Uterus (tissue), 4 donors: Measurements from ENCODE around the gene RCBTB1. TPM values are rescaled to one million over a fixed set of nuclear protein-coding genes. Genes with fewer than 3 reads are reported as not detected.
A peak's percentile ranks its signal among the peaks of the same experiment; 100 is the strongest.
"Not testable (repeated sequence)": the region's sequence is repeated elsewhere in the genome, so short reads cannot be mapped to it uniquely, and the experiment has no call there.

Source experiments
- DNase-seq, 2 donors: peaks; one replicate each; pipeline ENCODE4 v3.0.0-alpha.2; 2019 to 2020
- H3K27ac ChIP-seq, 2 donors: fragments of 200-600 bp; sonication (generic); 1 replicate in 1 of 2; 2 replicates in 1 of 2; pipeline ENCODE4 v1.5.1; 2016 to 2018
- H3K27me3 ChIP-seq, 2 donors: fragments of 200-600 bp; sonication (generic); one replicate each; pipeline ENCODE4 v1.5.1; 2018 to 2019; ENCODE audit warnings: control low read depth in 1 of 2
- H3K36me3 ChIP-seq, 2 donors: fragments of 200-600 bp; sonication (generic); one replicate each; pipeline ENCODE4 v1.5.1; 2019; ENCODE audit warnings: control low read depth in 1 of 2
- H3K4me1 ChIP-seq, 2 donors: fragments of 200-600 bp; sonication (generic); one replicate each; pipeline ENCODE4 v1.5.1; 2018 to 2019; ENCODE audit warnings: control low read depth in 1 of 2
- H3K4me3 ChIP-seq, 2 donors: fragments of 200-600 bp; sonication (generic); 1 replicate in 1 of 2; 2 replicates in 1 of 2; pipeline ENCODE4 v1.5.1; 2018 to 2019; ENCODE audit warnings: mild to moderate bottlenecking in 1 of 2
- H3K9me3 ChIP-seq, 2 donors: fragments of 200-600 bp; sonication (generic); one replicate each; pipeline ENCODE4 v1.5.1; 2019; ENCODE audit warnings: control low read depth in 1 of 2
- POLR2A ChIP-seq, 2 donors: fragments of 450-650 bp; IDR thresholded peaks; one replicate each; pipeline ENCODE4 v1.6.1; 2016; ENCODE audit warnings: antibody characterized with exemption in 2 of 2, mild to moderate bottlenecking in 1 of 2, moderate library complexity in 1 of 2
- intact Hi-C: fragments of 100-400 bp; cut with DNase I; formaldehyde crosslinking; loops from one replicate; pipeline ENCODE4 v1.15.1; 2023; ENCODE audit warnings: low total_unique reads
- total RNA-seq, 4 donors: library from RNA; depleted of rRNA in 3 of 4; stranded (reverse); fragments of >200 nt in 3 of 4; gene quantifications; one replicate each; pipeline versions ENCODE4 v1.1.0 to v1.2.4, GENCODE V29; 2014 to 2023
- TF ChIP-seq, protein P1 (sequence below), 4 experiments: fragments of 200-600 bp in 2 of 4; fragments of 450-650 bp in 2 of 4; sonication (generic) in 2 of 4; IDR thresholded peaks; one replicate each; pipeline ENCODE4 v1.5.1; 2016 to 2019; ENCODE audit warnings: antibody characterized with exemption in 4 of 4, mild to moderate bottlenecking in 2 of 4, moderate library complexity in 1 of 4
- donor health status: DM: yes; HTN: yes; CAD: no.

The RCBTB1 gene
- total RNA-seq, 4 donors from 2014 or later, result 4.4 to 24.6 (median 19.1) TPM

GRCh38 chr13:49503951-49504350 is 81.4 kb downstream of the RCBTB1 start:
- H3K4me3 ChIP-seq, result no peak overlapping the region

DNA sequence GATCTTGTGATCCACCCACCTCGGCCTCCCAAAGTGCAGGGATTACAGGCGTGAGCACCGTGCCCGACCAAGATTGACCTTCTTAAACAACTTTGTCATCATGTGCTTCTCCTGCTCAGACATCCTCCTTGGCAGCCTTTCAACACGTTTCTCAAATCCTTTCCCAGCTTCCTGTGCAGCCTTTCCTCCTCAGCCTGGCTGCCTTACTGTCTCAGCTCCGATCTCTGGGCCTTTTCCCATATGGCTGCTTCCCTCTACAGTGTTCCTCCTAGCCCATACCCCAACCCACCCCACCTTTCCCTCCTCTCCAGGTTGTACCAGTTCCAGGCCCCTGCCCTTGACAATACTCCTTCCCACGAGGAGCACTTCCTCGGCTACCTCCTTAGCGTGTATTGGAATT is 82.4 kb downstream of the RCBTB1 start:
- Histone ChIP-seq H3K4me1 (no peaks in the 10 kb centered on the region), H3K9me3 (no peaks in the 10 kb centered on the region), H3K4me3 (no peak overlapping the region), H3K27me3 (no peaks in the 10 kb centered on the region), H3K36me3 (no peaks in the 10 kb centered on the region), H3K27ac (no peak overlapping the region)
- intact Hi-C loops, result no loop called here
- TF ChIP-seq, protein P1, sequence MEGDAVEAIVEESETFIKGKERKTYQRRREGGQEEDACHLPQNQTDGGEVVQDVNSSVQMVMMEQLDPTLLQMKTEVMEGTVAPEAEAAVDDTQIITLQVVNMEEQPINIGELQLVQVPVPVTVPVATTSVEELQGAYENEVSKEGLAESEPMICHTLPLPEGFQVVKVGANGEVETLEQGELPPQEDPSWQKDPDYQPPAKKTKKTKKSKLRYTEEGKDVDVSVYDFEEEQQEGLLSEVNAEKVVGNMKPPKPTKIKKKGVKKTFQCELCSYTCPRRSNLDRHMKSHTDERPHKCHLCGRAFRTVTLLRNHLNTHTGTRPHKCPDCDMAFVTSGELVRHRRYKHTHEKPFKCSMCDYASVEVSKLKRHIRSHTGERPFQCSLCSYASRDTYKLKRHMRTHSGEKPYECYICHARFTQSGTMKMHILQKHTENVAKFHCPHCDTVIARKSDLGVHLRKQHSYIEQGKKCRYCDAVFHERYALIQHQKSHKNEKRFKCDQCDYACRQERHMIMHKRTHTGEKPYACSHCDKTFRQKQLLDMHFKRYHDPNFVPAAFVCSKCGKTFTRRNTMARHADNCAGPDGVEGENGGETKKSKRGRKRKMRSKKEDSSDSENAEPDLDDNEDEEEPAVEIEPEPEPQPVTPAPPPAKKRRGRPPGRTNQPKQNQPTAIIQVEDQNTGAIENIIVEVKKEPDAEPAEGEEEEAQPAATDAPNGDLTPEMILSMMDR (IDR thresholded peaks at IDR 0.05), result no peak
- TF ChIP-seq POLR2A (IDR thresholded peaks at IDR 0.05), result no peak
- peak; percentile 27 to 31 for DNase-seq

More at GRCh38 chr13:49503951-49504350, 81.4 kb downstream of the RCBTB1 start:
- Histone ChIP-seq H3K36me3 (no peaks in the 10 kb centered on the region), H3K4me1 (no peaks in the 10 kb centered on the region), H3K27ac (no peak overlapping the region), H3K27me3 (no peaks in the 10 kb centered on the region), H3K9me3 (no peaks in the 10 kb centered on the region)
- no peak for TF ChIP-seq POLR2A (IDR thresholded peaks at IDR 0.05)
- TF ChIP-seq, protein P1 (IDR thresholded peaks at IDR 0.05), result no peak
- intact Hi-C loops, result no loop called here
- no peak for DNase-seq

GRCh38 chr13:49499889-49500660 is 85.3 kb downstream of the RCBTB1 start:
- H3K36me3 ChIP-seq, result no peaks in the 10 kb centered on the region
- intact Hi-C loops, result no loop called here
- no peaks in the 10 kb centered on the region for H3K9me3 ChIP-seq
- H3K4me3 ChIP-seq, result no peak overlapping the region
- no peak for DNase-seq
- H3K4me1 ChIP-seq, result no peaks in the 10 kb centered on the region
- H3K27ac ChIP-seq, result peak overlapping the region in 1 of 2 donors; percentile 15
- H3K27me3 ChIP-seq, result no peaks in the 10 kb centered on the region
- TF ChIP-seq, protein P1 (IDR thresholded peaks at IDR 0.05), result no peak
- TF ChIP-seq POLR2A (IDR thresholded peaks at IDR 0.05), result no peak

- no peaks in the 10 kb centered on the region for H3K36me3 ChIP-seq
- intact Hi-C loops, result no loop called here
- peak overlapping the region in 1 of 2 donors; percentile 6 for H3K27ac ChIP-seq
- TF ChIP-seq POLR2A (IDR thresholded peaks at IDR 0.05), result no peak
- TF ChIP-seq, protein P1 (IDR thresholded peaks at IDR 0.05), result no peak
- no peak overlapping the region for H3K4me3 ChIP-seq
- H3K4me1 ChIP-seq, result no peaks in the 10 kb centered on the region
- no peaks in the 10 kb centered on the region for H3K27me3 ChIP-seq
- no peaks in the 10 kb centered on the region for H3K9me3 ChIP-seq
- no peak for DNase-seq
Observed at GRCh38 chr13:49498206-49498605, 87.2 kb downstream of the RCBTB1 start.

- no peak for DNase-seq
- H3K36me3 ChIP-seq, result no peaks in the 10 kb centered on the region
- H3K27me3 ChIP-seq, result no peaks in the 10 kb centered on the region
- TF ChIP-seq, protein P1 (IDR thresholded peaks at IDR 0.05), result no peak
- no peak for TF ChIP-seq POLR2A (IDR thresholded peaks at IDR 0.05)
- no peaks in the 10 kb centered on the region for H3K9me3 ChIP-seq
- no peaks in the 10 kb centered on the region for H3K4me1 ChIP-seq
- H3K27ac ChIP-seq, result peak overlapping the region; percentile 94
- intact Hi-C loops, result no loop called here
- no peak overlapping the region for H3K4me3 ChIP-seq
Observed at GRCh38 chr13:49497272-49497671, 88.1 kb downstream of the RCBTB1 start.

DNA sequence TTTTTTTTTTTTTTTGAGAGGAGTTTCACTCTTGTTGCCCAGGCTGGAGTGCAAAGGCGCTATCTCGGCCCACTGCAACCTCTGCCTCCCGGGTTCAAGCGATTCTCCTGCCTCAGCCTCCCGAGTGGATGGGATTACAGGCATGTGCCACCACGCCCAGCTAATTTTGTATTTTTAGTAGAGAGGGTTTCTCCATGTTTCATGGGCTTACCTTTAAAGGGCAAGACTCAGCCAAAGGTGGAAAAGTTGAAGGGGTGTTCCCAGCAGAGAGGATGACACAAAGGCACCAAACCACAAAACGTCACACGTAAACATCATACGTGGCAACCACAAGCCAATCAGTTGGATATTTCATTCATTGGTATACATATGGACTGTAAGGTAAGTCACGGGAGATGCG is 88.5 kb downstream of the RCBTB1 start:
- intact Hi-C loops, DNase-seq, H3K4me1 ChIP-seq, H3K27me3 ChIP-seq, H3K4me3 ChIP-seq, H3K36me3 ChIP-seq, H3K9me3 ChIP-seq: not testable (repeated sequence)
- H3K27ac ChIP-seq, result peak overlapping the region; percentile 94
